HL-60 (cell line): ENCODE results near the gene SELENOV.

ENCODE experiments used
- DNase-seq, 2 experiments: peaks; one replicate each; pipeline ENCODE4 v3.0.0-alpha.2; 2010 to 2020; ENCODE audit warnings: low read depth in 1 of 2, low spot score in 1 of 2
- H3K27ac ChIP-seq: fragments of 250-450 bp; sonication (Bioruptor Pico); replicated peaks from 2 replicates; pipeline ENCODE4 v1.5.1; 2020; ENCODE audit warnings: mild to moderate bottlenecking, moderate library complexity
- H3K27me3 ChIP-seq: fragments of 250-450 bp; sonication (Bioruptor Pico); 2 replicates; pipeline ENCODE4 v1.5.1; 2021; ENCODE audit warnings: mild to moderate bottlenecking, moderate library complexity; ENCODE audit not compliant: insufficient read depth, poor library complexity, severe bottlenecking
- H3K4me3 ChIP-seq: replicated peaks from 2 replicates; pipeline ENCODE4 v1.5.1; 2011; ENCODE audit warnings: mild to moderate bottlenecking, control low read depth, low read length; ENCODE audit not compliant: insufficient read depth
- CTCF ChIP-seq: IDR thresholded peaks from one replicate; pipeline ENCODE4 v1.5.1; 2011; ENCODE audit warnings: low read length, control low read depth, inconsistent platforms; ENCODE audit not compliant: insufficient read depth
- GABPA ChIP-seq: IDR thresholded peaks from 2 replicates; pipeline ENCODE4 v1.6.1; 2012; ENCODE audit warnings: low read depth
- POLR2AphosphoS5 ChIP-seq: IDR thresholded peaks from 2 replicates; pipeline ENCODE4 v1.6.1; 2012; ENCODE audit warnings: low read depth
- REST ChIP-seq: IDR thresholded peaks from 2 replicates; pipeline ENCODE4 v1.6.1; 2012; ENCODE audit warnings: low read depth; ENCODE audit not compliant: insufficient replicate concordance
- SPI1 ChIP-seq: IDR thresholded peaks from 2 replicates; pipeline ENCODE4 v1.6.1; 2012; ENCODE audit warnings: low read depth, mild to moderate bottlenecking, borderline replicate concordance

Gene SELENOV

GRCh38 chr19:39506944-39507714 lies 7.8 kb upstream of the SELENOV start:
- Histone ChIP-seq H3K27me3 (peaks cover 18% of the 10 kb centered on the region), H3K27ac (no peak overlapping the region), H3K4me3 (peak overlapping the region; percentile 45)
- peak; percentile 28 to 57 for DNase-seq
- TF ChIP-seq REST = no peak
- TF ChIP-seq POLR2AphosphoS5 = no peak
- no peak for TF ChIP-seq GABPA
- TF ChIP-seq SPI1 = no peak
- no peak for TF ChIP-seq CTCF

- TF ChIP-seq POLR2AphosphoS5 = no peak
- no peak for TF ChIP-seq SPI1
- no peak for TF ChIP-seq CTCF
- TF ChIP-seq GABPA = no peak
- TF ChIP-seq REST = no peak
- no peak overlapping the region; the same call in 1 of the 2 replicates for H3K4me3 ChIP-seq
- H3K27ac ChIP-seq = no peak overlapping the region
- H3K27me3 ChIP-seq = peaks cover 18% of the 10 kb centered on the region
- DNase-seq = no peak
Observed at GRCh38 chr19:39507715-39508364, 7.1 kb upstream of the SELENOV start.

GRCh38 chr19:39508629-39509028 lies 6.3 kb upstream of the SELENOV start:
- Histone ChIP-seq H3K27ac (no peak overlapping the region), H3K4me3 (no peak overlapping the region), H3K27me3 (peaks cover 22% of the 10 kb centered on the region)
- DNase-seq = no peak
- no peak for TF ChIP-seq POLR2AphosphoS5
- no peak for TF ChIP-seq GABPA
- TF ChIP-seq CTCF = no peak
- no peak for TF ChIP-seq SPI1
- TF ChIP-seq REST = no peak
